ENCODE data around the gene POF1B.

GRCh38 chrX:85419293-85419692 is 39.8 kb upstream of the POF1B start:
- TF ChIP-seq ZC3H10 (CRISPR knock-in tag; IDR thresholded peaks at IDR 0.05) (no peak), ARNTL (CRISPR knock-in tag; IDR thresholded peaks at IDR 0.05; ENCODE audit: borderline replicate concordance, low read depth) (no peak), CSDC2 (CRISPR knock-in tag; IDR thresholded peaks at IDR 0.05) (no peak), BACH2 (CRISPR knock-in tag; IDR thresholded peaks at IDR 0.05; ENCODE audit: borderline replicate concordance) (no peak), ZFP3 (CRISPR knock-in tag; IDR thresholded peaks at IDR 0.05) (no peak), GLIS3 (CRISPR knock-in tag; IDR thresholded peaks at IDR 0.05) (no peak), RARB (CRISPR knock-in tag; IDR thresholded peaks at IDR 0.05) (no peak), ZNF8 (CRISPR knock-in tag; IDR thresholded peaks at IDR 0.05) (no peak), ISL1 (CRISPR knock-in tag; IDR thresholded peaks at IDR 0.05) (no peak), PATZ1 (CRISPR knock-in tag; IDR thresholded peaks at IDR 0.05; ENCODE audit: borderline replicate concordance) (no peak)
